OCI-LY7 (cell line): ENCODE measurements around the gene VAMP8.

Source experiments
- EZH2phosphoT487 ChIP-seq: fragments of 200-600 bp; sonication (generic); IDR thresholded peaks from 2 replicates; pipeline ENCODE4 v1.6.1; 2018; ENCODE audit warnings: low read depth, borderline replicate concordance, mild to moderate bottlenecking, mixed run types, antibody characterized with exemption, low read length, moderate library complexity, mixed read lengths
- TF ChIP-seq, protein P1 (sequence below): fragments of 200-600 bp; sonication (generic); conservative IDR thresholded peaks from 2 replicates; pipeline ENCODE4 v1.5.1; 2014; ENCODE audit warnings: mild to moderate bottlenecking, antibody characterized with exemption, low read length, moderate library complexity, mixed read lengths

DNA sequence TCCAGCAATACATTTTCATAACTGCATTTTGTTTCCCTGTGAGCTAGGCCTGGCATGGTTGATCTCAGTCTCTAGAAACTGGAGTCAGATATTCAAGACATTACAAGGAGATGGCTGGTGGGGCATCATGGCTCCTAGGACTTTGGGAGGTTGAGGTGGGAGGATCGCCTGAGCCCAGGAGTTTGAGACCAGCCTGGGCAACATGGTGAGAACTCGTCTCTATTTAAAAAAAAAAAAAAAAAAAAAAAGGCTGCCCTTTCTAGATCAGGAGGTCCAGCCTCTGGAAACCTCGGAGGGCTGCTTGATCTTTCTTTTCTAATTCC, 362 bp upstream of the VAMP8 start:
- TF ChIP-seq, protein P1, sequence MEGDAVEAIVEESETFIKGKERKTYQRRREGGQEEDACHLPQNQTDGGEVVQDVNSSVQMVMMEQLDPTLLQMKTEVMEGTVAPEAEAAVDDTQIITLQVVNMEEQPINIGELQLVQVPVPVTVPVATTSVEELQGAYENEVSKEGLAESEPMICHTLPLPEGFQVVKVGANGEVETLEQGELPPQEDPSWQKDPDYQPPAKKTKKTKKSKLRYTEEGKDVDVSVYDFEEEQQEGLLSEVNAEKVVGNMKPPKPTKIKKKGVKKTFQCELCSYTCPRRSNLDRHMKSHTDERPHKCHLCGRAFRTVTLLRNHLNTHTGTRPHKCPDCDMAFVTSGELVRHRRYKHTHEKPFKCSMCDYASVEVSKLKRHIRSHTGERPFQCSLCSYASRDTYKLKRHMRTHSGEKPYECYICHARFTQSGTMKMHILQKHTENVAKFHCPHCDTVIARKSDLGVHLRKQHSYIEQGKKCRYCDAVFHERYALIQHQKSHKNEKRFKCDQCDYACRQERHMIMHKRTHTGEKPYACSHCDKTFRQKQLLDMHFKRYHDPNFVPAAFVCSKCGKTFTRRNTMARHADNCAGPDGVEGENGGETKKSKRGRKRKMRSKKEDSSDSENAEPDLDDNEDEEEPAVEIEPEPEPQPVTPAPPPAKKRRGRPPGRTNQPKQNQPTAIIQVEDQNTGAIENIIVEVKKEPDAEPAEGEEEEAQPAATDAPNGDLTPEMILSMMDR, result no peak
- no peak for TF ChIP-seq EZH2phosphoT487
